Retinal pigment epithelial cell (primary cell): ENCODE measurements around the gene MKRN2OS.

ENCODE experiments used
- DNase-seq: peaks from one replicate; pipeline ENCODE4 v3.0.0-alpha.2; 2010; ENCODE audit warnings: low read depth
- H3K4me3 ChIP-seq: 2 replicates; pipeline ENCODE4 v1.5.1; 2011; ENCODE audit warnings: mild to moderate bottlenecking, low read length, control low read depth, moderate library complexity
- CTCF ChIP-seq: conservative IDR thresholded peaks from 2 replicates; pipeline ENCODE4 v1.5.1; 2011; ENCODE audit warnings: low read depth, low read length, control low read depth, inconsistent platforms

Gene MKRN2OS

GRCh38 chr3:12541625-12542024, 3.7 kb downstream of the MKRN2OS start:
- peak; percentile 39 for TF ChIP-seq CTCF
- no peak for DNase-seq
- H3K4me3 ChIP-seq = no peak overlapping the region

GRCh38 chr3:12536423-12536822, 8.9 kb downstream of the MKRN2OS start:
- no peak for DNase-seq
- peak; percentile 45 for TF ChIP-seq CTCF
- no peak overlapping the region for H3K4me3 ChIP-seq

- no peak for TF ChIP-seq CTCF
- no peak overlapping the region for H3K4me3 ChIP-seq
- DNase-seq = no peak
Measured at GRCh38 chr3:12532182-12532581, 13.1 kb downstream of the MKRN2OS start.

GRCh38 chr3:12527757-12528143, 17.5 kb downstream of the MKRN2OS start:
- H3K4me3 ChIP-seq = no peak overlapping the region
- no peak for TF ChIP-seq CTCF
- DNase-seq = no peak

GRCh38 chr3:12522721-12523120, 22.6 kb downstream of the MKRN2OS start:
- no peak for DNase-seq
- peak; percentile 14 for TF ChIP-seq CTCF
- no peak overlapping the region for H3K4me3 ChIP-seq

GRCh38 chr3:12521010-12521409, 24.3 kb downstream of the MKRN2OS start:
- TF ChIP-seq CTCF = no peak
- H3K4me3 ChIP-seq = no peak overlapping the region
- DNase-seq = no peak

GRCh38 chr3:12518261-12519028, 26.9 kb downstream of the MKRN2OS start:
- H3K4me3 ChIP-seq = no peak overlapping the region
- no peak for TF ChIP-seq CTCF
- DNase-seq = no peak
